22Rv1 (cell line): ENCODE data around the gene HSPA1A.

Experiments
- H3K27ac ChIP-seq: fragments of 450-650 bp; 2 replicates; pipeline ENCODE4 v1.5.1; 2017
- CTCF ChIP-seq: fragments of 450-650 bp; IDR thresholded peaks from 2 replicates; pipeline ENCODE4 v1.5.1; 2017; ENCODE audit warnings: mild to moderate bottlenecking
- ZFX ChIP-seq: fragments of 450-650 bp; IDR thresholded peaks from 2 replicates; pipeline ENCODE4 v1.6.1; 2017; ENCODE audit warnings: antibody characterized with exemption, borderline replicate concordance

Gene HSPA1A

DNA sequence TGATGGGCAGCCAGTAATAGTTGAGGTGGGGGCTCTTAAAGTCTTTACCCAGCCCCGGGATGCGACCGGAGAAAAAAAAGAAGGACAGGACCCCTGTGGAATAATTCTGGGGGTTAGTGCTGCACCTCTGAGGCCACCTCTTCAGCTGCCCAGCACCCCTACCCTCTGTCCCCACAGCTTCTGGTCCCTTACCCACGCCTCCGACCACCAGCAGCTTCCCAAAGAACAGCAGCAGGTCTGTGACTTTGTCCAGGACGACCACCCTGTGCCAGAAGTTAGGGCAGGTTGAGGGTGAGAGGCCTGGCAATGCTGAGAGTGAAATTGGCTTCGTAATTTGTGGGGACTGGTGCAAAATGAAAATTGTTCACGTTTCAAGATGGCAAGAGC, 49.5 kb downstream of the HSPA1A start:
- H3K27ac ChIP-seq, result peak overlapping the region; percentile 90
- TF ChIP-seq CTCF (no peak), ZFX (no peak)

DNA sequence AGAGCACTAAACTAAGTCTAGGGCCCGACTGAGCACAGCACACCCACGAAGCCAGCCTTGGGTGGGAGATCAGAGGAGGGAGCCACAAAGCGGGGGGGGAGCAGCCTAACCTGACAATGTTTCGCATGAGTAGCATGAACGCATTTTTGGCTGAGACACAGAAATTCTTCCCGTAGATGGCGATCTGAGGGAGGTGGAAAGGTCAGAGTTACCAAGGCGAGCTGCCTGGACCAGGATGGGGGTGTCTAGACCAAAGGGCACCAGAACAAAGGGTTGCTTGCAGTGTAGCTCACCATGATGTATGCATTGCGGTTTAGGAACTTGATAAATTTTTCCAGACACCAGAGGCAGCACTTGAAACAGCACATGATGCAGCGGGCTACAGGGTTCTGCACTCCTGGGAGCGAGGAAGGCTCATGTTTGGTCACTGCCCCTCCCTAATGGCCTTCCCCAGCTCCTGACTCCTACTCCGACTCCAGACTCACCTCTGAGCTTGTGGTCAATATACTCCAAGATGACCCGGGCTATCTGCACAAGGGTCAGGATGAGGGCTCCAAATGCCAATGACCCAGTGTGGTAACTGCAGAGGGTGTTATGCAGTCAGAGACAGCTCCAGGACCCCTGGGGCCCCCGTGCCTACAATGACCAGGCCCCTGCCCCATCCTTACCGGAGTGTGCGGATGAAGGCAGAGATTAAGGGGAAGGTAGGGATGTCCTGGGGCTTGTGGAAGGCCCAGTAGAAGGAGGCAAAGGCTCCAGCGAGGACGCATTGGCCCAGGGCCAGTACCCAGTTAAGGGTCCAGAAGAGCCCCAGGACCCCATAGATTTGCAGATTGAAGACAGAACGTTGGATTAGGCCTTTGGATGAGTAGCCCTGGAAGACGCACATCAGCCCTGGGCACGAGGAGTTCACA, 50.1 kb downstream of the HSPA1A start:
- TF ChIP-seq ZFX, result no peak
- no peak for TF ChIP-seq CTCF
- peak overlapping the region; percentile 90; the same call in 1 of the 2 replicates for H3K27ac ChIP-seq
